GM18526 (cell line): ENCODE results near the gene ISLR.

Experiments used
- POLR2A ChIP-seq: IDR thresholded peaks from 3 replicates; pipeline ENCODE4 v1.6.1; 2011; ENCODE audit not compliant: insufficient read length; ENCODE audit errors: extremely low read depth

Gene ISLR

GRCh38 chr15:74175271-74176191 lies 2.0 kb downstream of the ISLR start:
- no peak for TF ChIP-seq POLR2A

- no peak for TF ChIP-seq POLR2A
These were observed 3.0 kb downstream of the ISLR start for GRCh38 chr15:74176262-74177214.

DNA sequence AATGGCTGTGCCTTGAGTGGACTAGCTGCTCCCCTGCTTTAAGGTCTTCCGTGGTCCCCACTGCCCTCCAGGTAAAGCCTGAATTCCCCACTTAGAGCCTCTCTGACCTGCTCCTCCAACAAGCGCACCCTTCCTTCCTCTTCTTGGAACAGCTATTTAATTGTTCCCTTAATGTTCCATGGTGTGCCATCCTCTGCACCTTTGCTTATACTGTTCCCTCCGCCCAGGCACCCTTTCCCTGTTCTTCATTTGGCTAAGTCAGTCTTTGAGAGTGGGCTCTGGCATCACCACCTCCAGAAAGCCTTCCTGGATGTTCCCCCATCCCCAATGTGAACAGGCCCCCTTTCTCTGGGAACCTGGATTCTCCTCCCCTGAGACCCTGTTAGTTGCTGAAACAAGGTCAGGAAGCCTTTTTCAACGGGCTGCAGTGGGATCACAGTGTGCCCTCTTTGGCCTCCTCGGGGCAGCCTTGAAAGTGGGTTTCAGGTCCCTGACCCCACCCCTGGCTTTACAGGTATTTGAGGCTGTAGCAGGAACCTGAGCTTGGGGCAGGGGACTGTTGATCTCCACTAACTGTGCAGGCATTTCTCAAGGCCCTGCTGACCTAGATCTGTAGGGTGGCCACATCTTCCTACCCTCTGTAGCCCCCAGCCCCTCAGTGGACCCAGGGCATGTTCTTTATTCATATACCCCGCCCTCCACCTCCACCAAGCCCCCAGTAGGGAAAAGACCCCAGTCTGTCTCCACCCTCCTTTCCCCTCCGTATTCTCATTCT lies 5.0 kb downstream of the ISLR start:
- TF ChIP-seq POLR2A, result no peak

- no peak for TF ChIP-seq POLR2A
These were observed 5.8 kb downstream of the ISLR start for GRCh38 chr15:74179101-74179841.

- no peak for TF ChIP-seq POLR2A
These were observed 6.7 kb downstream of the ISLR start for GRCh38 chr15:74179983-74180880.

GRCh38 chr15:74180881-74181602 lies 7.5 kb downstream of the ISLR start:
- no peak for TF ChIP-seq POLR2A

- no peak for TF ChIP-seq POLR2A
These were observed 8.6 kb downstream of the ISLR start for GRCh38 chr15:74182131-74182530.

DNA sequence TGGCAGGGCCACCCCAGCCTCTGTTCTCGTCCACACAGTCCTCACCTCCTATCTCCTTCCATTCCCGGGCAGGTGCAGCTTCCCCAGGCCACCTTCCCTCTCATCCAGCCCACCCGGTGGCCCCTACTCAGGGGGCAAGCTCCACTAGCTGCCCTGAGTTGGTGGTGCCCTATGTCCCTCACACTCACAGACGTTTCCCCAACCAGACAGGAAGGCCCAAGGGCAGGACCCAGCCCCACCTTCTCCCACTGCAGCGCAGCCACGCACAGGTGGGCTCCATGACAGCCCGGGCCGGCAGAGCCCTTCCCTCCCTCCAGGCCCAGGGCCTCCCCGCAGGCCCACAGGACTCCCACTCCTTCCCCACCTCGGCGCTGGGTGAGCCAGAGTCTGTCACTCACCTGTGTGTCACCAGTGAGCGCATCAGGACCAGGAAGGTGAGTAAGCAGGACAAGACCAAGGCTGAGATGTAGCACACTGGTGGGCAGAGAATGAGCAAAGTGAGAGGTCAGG lies 11.1 kb downstream of the ISLR start:
- no peak for TF ChIP-seq POLR2A

DNA sequence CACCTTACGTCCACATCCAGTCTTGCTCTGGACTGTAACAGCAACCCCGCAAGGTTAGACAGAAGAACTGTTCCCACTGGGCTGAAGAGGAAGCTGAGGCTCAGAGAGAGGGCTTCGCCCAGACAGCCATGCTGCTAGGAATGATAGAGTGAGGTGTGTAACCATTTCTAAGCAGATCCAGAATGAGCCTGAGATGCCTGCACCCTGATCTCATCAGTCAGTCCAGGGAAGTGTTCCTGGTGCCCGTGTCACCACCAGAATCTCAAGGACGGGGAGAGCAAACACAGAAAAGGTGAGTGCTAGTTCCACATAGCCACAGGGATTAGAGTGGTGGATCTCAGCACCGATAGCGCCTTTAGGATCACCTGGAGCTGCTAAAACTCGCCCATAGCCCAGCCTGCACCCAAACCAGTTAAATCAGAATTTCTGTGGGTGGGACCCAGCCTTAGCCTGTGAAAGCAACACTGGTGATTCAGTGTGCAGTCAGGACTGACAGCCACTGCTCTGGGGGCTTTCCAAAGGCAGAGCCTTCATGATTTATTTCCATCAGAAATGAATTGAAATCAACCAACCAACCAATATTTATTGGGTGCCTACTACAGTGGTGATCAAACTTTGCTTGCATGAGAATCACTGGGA lies 12.3 kb downstream of the ISLR start:
- no peak for TF ChIP-seq POLR2A

DNA sequence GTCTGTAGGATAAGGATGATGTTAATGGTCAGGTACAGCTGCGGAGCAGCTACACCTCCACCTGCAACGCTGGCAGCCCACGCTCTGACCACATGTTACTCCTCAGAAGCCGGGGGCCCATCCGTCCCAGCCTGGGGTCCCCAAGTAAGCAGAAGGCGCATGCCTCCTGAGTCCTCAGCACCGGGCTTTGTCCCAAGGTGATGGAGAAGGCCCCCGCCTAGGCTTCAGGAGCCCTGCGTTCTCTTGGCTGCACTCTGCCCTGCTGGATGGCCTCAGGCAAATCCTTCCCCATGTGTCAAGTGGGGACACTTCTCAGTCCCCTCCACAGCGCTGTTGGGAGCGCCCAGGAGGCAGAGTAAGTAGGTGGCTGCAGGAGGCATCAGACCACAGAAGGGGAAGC lies 14.7 kb downstream of the ISLR start:
- TF ChIP-seq POLR2A, result no peak

DNA sequence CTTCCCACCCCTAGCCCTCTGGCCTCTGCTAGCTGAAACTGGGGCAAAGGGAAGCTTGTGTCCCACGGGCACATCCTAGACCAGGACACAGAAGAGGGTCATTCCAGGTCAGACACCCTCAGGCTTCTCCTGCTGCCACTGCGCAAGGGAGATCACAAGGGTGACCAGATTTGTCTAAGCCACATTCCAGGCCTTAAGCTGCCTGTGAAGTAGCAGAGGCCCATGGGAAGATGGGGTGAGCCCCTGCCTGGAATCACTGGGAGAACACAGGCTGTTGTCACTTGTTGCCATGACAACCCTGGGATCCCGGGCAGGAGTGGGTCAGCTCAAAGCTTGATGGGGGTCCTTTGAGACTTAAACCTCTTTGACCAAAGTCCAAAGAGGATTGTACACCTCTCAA lies 18.3 kb downstream of the ISLR start:
- TF ChIP-seq POLR2A, result no peak

DNA sequence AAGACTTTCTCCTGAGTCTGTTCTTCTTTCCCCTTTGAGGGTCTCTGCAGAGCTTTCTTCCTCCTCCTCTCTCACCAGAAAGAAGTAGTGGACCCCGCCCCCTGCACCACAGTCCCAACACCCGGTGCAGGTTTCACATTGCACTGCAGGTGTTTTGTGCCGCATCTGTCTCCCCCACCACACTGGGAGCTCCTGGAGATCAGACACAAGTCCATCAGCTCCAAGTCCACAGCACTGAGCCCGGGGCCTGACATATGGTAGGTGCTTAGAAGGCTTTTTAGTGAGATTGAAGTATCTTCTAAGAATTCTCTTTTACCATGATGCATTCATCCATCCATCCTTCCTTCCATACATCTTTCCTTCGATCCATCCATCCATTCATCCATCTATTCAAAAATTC lies 19.2 kb downstream of the ISLR start:
- no peak for TF ChIP-seq POLR2A

DNA sequence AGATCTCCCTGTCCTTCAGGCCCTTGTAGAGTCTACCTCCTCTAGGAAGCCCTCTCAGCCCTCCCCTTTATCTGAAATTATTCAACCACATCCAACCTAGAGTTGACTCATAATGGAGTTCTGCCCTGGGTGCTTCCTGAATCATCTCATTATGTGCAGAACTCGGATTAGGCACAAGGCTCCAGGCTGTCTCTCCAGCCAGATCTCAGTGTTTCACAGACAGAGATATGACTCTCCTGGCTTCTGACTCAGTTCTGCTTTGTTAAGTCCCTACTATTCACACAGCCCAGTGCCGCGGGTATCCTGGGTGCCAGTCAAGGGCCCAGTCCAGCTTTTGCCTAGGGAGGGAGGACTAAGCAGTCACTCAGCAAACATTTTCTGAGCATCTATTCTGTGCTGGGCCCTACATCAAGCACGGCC lies 19.8 kb downstream of the ISLR start:
- no peak for TF ChIP-seq POLR2A
